ENCODE results near the gene OR2T35.

The OR2T35 gene

DNA sequence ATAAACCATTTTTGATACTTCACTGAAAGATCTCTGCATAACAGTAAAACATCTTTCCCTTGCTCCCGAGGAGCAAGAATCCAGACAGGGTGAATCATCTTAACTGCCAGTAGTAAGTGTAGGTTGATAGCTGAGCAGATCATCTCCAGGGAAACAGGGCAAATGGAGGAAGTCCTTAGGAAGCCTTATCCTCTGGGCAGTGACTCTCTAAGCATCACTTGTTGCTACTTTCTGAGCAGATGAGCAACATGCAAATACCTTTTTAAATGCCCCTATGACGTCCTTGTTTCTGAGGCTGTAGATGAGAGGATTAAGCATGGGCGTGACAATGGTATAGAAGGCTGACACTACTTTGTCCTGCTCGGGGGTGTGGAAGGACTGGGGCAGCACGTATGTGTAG is 19.1 kb downstream of the OR2T35 start:
- DNase-seq (ENCODE audit: low read depth): no peak

DNA sequence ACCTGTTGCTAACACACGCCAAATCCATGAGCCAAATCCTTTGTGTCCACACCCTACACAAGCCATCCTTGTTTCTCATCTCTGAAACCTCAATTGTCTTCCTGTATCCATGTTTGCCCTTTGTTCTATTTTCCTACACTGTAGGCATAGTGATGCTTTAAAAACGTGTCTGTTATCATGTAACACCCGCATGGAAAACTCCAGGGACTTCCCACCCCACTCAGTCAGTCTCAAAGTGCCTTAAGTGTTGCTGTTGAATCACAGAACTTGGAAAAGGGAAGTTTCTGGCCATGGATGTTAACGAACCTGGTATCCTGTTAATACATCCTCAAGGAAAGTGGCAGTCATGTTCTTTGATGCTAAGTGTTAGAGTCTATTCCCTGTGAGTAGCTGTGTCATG is 19.9 kb downstream of the OR2T35 start:
- no peak for DNase-seq (ENCODE audit: low read depth)

DNA sequence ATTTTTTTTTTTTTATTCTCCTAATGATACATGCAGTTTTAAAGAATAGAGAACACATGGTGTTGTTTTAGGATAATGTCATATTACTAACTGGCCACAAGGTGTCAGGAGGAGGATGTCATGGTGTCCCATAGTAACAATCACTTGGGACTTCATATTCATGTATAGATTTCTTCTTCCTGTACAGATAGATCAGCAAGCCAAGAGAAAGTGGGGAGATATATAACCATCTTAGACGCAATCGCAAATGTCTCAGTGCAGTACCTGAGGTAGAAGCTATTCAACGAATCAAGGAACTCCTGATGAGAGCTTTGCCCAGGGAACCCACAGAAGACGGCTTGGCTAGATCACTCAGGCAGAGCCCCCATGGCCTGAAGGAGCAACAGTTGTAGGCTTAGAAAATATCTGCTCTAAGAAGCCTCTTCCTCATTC is 22.5 kb downstream of the OR2T35 start:
- no peak for DNase-seq (ENCODE audit: low read depth)

DNA sequence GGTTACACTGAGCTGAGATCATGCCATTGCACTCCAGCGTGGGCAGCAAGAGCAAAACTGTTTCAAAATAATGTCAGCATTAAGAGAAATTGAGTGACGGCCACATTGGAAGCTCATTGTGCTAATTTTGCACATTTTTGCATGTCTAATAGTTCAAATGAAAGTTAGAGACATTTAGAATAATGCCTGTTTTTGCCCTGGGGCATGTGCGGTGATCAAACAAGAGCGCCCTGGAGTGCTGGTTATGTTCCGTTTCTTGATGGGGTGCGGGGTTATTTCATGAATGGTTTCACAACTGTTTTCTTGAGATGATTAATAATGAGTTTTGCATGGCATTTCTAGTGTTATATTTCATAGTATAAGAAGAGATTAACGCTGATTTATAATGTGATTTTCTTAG is 23.3 kb downstream of the OR2T35 start:
- no peak for DNase-seq (ENCODE audit: low read depth)

DNA sequence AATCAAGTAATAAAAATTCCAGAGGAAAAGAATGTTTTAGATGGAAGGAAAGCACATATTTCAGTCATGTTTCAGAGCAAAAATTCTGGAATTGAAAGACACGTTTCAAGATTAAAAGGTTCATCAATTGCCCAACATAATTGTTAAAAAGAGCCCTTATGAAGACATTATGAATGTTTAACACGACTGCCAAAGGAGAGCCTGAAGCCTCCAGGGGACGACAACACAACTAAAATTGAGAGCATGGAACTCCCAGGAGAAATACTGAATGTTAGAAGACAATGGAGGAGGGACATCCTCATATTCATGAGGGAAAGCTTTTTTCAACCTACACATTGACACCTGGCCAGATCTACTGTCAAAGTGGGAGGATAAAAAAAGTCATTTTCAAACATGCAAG is 26.2 kb downstream of the OR2T35 start:
- peak; percentile 38 for DNase-seq (ENCODE audit: low read depth)

DNA sequence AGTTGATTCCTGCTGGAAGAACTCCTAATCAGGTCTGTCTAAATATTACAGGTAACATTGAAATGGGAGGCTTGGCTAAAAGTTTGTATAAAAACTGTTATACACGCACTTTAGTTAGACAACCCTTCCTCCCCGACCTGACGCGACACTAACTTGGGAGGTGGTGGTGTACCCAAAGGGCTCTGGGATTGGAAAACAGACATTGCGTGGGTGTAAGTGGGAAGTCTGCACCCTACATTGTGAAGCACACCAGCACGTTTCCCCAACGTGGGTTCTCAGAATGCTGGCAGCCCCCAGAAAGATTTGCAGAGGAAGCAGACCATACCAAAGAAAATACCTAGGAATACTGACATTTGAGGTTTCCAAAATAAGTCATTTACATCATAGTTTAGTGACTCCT is 27.0 kb downstream of the OR2T35 start:
- no peak for DNase-seq (ENCODE audit: low read depth)

DNA sequence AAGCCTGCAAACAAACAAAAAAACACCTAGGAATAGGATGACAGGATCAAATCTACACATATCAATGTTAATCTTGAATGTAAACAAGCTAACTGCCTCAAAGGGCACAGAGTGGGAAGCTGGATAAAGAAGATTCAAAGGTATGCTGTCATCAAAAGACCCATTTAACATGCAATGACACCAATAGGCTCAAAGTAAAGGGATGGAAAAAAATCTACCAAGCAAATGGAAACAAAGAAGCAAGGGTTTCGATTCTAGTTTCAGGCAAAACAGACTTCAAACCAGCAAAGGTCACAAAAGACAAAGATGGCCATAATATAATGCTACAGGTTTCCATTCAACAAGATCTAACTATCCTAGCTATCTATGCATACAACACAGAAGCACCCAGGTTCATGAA is 31.3 kb downstream of the OR2T35 start:
- DNase-seq (ENCODE audit: low read depth): no peak

DNA sequence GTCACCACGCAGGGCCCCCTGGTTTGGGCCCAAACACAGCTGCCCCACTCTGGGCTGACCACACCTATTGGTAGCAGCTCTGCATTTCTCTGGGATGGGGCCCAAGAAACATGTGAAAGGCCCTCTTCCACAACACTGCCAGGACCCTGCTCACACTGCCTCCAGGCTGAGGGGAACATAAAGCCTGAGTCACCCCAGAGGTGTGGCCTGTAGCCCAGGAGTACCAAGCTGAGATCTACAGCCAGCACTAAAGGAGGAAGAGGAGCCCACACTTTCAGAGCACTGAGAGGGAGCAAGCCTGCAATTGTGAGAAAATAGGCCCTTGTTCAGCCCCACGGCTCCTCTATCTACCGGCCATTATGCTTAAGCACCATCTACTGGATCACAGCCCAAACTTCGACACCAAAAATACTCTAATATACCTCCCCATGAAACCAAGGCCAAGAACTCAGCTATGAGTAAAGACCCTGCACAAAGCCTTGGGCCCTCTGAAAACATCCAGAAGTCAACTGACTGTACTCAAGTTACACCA is 33.1 kb downstream of the OR2T35 start:
- DNase-seq (ENCODE audit: low read depth): no peak

DNA sequence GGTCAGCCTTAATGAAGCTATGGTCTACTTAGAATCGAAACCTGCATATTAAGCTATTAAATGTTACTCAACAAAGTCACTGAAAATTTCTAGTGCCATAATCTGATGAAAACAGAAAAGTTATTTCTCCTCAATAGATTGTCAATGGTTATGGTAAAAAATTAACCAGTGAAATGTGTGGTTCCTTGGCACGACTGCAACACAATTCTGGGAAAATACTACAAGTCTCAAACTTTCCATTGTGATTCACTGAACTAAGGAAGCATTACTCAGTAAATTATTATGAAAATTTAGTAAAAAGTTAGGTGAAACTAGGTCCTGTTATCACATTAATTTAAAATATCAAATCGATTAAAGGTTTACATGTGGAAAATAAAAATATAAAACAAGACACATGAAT is 34.8 kb downstream of the OR2T35 start:
- DNase-seq (ENCODE audit: low read depth): no peak

DNA sequence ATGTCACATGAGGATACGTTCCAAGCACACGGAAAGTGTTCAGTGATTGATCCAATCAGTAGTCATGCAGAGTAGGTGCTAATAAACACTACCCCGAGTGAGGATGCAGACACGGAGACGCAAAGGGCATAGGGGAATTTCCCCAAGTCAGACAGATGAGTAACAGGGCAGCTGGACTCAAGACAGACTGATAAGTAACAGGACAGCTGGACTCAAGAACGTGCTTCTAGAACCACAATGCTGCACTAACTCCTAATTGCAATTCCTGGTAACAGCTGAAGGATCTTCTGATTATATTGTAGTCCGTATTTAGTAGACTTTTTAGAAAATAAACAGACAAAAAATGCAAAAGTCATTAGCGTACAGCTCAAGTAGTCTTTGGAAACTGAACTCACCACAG is 45.7 kb downstream of the OR2T35 start:
- DNase-seq (ENCODE audit: low read depth): no peak

DNA sequence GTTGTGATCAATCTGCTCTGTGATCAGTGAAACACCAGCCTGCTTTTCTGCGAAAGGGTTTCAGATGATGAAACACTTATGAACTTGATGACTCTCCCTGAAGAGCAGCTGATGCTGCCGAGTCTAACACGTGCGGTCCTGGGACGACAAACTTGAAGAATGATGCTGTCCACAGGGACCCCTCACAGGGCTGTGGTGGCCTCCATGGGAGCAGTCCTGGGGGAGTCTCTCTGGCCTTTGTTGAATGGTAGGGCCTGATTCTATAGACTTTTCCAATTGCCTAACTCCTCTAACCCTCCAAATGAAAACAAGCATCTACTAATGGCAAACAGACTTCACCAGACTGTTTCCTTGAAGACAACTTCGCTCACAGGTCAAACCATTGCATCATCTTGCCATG is 47.5 kb downstream of the OR2T35 start, which contains the start of gene OR2T10:
TSS of gene OR2T10 (minus strand) at position 112 of the 400 bp plus-strand sequence. CDS start 3,932 bp downstream, outside the sequence.
- no peak for DNase-seq (ENCODE audit: low read depth)

DNA sequence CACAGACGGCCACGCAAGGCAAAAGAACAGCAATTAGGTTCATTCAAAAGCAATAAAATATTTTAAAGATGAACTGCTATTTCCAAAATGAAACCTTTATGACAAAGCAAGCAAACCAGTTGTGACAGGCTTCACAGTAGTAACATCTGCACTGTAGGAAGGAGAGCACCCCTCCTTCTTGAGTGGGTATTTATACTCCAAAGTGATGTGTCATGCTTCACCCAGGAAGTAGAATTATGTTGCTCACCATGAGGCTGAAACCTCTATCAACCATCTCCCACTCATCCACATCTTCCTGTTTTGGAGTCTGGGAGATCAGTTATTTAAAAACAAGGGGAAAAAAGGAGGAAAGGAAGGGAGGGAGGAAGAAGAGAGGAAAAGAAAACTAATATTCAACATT is 48.5 kb downstream of the OR2T35 start:
- no peak for DNase-seq (ENCODE audit: low read depth)

DNA sequence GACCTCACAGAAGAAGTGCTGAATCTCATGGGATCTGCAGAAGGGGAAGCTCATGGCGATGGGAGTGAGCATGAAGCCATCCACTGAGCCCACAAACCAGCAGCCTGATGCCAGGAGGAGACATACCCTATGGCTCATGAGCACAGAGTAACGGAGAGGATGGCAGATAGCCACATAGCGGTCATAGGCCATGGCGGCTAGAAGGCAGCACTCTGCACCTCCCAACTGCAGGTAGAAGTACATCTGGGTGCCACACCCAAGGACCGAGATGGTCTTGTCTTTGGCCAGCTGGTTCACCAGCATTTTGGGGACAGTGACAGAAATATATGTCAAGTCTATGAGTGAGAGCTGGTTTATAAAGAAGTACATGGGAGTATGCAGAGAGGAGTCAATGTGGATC is 51.9 kb downstream of the OR2T35 start:
- no peak for DNase-seq (ENCODE audit: low read depth)

DNA sequence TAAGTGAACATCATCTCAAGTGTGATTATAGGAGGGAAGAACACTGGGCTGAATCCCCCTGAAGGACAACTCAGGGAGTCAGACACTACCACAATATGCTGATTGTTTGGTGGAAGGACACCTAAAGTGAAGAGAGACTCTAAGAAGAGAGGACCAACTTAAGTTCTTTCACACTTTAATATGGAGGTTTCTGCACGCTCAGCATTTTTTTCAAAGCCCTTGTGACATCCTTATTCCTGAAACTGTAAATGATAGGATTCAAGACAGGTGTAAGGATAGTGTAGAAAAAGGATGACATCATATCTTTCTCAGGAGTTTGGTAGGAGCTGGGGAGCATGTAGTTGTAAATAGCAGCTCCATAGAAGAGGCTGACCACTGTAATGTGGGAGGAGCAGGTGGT is 52.4 kb downstream of the OR2T35 start:
- DNase-seq (ENCODE audit: low read depth): no peak

DNA sequence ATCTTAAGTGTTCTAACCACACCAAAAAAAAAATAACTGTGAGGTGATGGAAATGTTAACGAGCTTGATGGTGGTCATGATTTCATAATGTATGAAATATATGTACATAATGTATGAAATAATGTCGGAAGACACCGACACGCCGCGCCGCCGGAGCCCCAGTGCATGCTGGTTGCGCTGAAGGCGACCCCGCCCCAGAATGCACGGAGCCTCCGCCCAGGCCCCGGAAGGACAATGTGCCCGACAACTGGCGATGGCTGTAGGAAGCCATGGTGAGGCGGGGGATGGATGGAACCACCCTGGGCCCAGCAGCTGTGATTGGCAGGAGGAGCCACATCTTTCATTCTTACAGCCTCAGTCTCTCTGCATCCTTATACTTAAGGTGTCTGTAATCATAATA is 55.0 kb downstream of the OR2T35 start:
- no peak for DNase-seq (ENCODE audit: low read depth)

DNA sequence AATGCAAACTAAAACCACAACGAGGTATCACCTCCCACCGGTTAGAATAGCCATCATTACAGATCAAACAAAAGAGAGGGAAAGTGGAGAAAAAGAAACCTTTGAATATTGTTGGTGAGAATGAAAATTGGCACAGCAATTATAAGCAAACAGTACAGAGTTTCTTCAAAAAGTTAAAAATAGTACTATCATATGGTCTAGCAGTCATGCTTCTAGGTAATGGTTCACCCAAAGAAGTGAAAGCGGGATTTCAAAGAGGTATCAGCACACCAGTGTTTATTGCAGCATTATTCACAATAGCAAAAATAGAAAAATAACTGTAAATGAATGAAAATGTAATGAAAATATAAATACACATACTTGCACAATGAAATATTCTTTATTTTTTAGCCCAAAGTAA is 55.7 kb downstream of the OR2T35 start:
- DNase-seq (ENCODE audit: low read depth): no peak
